H1 (cell line): ENCODE data around the gene DNAI2. TPM values are rescaled to one million over a fixed set of nuclear protein-coding genes. Genes with fewer than 3 reads are reported as not detected.
A peak's percentile ranks its signal among the peaks of the same experiment; 100 is the strongest.

Experiments used
- CTCF ChIA-PET: fragments of 300-600 bp; sonication (Branson Sonifier 250); formaldehyde crosslinking; loops from one replicate; lab custom pipeline; 2021; ENCODE audit not compliant: partially characterized antibody; lab: Charles Lee
- POLR2A ChIA-PET: fragments of 300-600 bp; sonication (Branson Sonifier 250); formaldehyde crosslinking; loops from one replicate; lab custom pipeline; 2021; ENCODE audit warnings: inconsistent platforms; ENCODE audit not compliant: partially characterized antibody; lab: Charles Lee
- DNase-seq, 2 experiments: peaks; one replicate each; pipeline versions ENCODE4 v3.0.0 to v3.0.0-alpha.2; 2010 to 2022; ENCODE audit warnings: low spot score in 2 of 2, low read depth in 1 of 2, mixed read lengths in 1 of 2
- FAIRE-seq: peaks from 2 replicates; lab custom pipeline; 2011; peaks lifted over from hg19 to GRCh38; lab: Jason Lieb, UNC
- H2AFZ ChIP-seq: 2 replicates; pipeline ENCODE4 v1.8.1; 2012; ENCODE audit warnings: low read length, inconsistent platforms
- H2AK5ac ChIP-seq: 2 replicates; pipeline ENCODE4 v1.6.1; 2013; ENCODE audit warnings: low read depth, low read length
- H2BK120ac ChIP-seq: replicated peaks from 2 replicates; pipeline ENCODE3; 2013; ENCODE audit warnings: low read depth, low read length, inconsistent platforms
- H2BK12ac ChIP-seq: 2 replicates; pipeline ENCODE4 v1.6.1; 2013; ENCODE audit warnings: low read depth, low read length
- H2BK15ac ChIP-seq: 2 replicates; pipeline ENCODE4 v1.6.1; 2013; ENCODE audit warnings: low read length
- H2BK20ac ChIP-seq: 2 replicates; pipeline ENCODE4 v1.6.1; 2013; ENCODE audit warnings: low read length
- H2BK5ac ChIP-seq: 2 replicates; pipeline ENCODE4 v1.6.1; 2013; ENCODE audit warnings: low read depth, low read length
- H3K14ac ChIP-seq: 2 replicates; pipeline ENCODE4 v1.6.1; 2013; ENCODE audit warnings: inconsistent platforms; ENCODE audit not compliant: insufficient read length
- H3K18ac ChIP-seq: 2 replicates; pipeline ENCODE4 v1.6.1; 2013; ENCODE audit warnings: low read length; ENCODE audit errors: extremely low read depth
- H3K23ac ChIP-seq: 2 replicates; pipeline ENCODE4 v1.6.1; 2013; ENCODE audit warnings: inconsistent platforms; ENCODE audit not compliant: insufficient read length
- H3K23me2 ChIP-seq: 2 replicates; pipeline ENCODE4 v1.6.1; 2013; ENCODE audit warnings: low read depth, low read length
- H3K27ac ChIP-seq: 2 replicates; pipeline ENCODE4 v1.6.1; 2011; ENCODE audit warnings: low read depth, low read length, inconsistent platforms
- H3K27me3 ChIP-seq, 4 experiments: replicated peaks in 1 of 4; 1 replicate in 1 of 4; 2 replicates in 3 of 4; pipeline versions ENCODE4 v1.6.1 to v1.8.1; 2011 to 2013; ENCODE audit warnings: low read length in 3 of 4, mild to moderate bottlenecking in 3 of 4, inconsistent platforms in 2 of 4, mixed read lengths in 2 of 4, moderate library complexity in 1 of 4; ENCODE audit not compliant: control insufficient read depth in 3 of 4, insufficient read depth in 3 of 4; ENCODE audit errors: extremely low read depth in 1 of 4
- H3K36me3 ChIP-seq, 4 experiments: 2 replicates each; pipeline versions ENCODE4 v1.6.1 to v1.8.1; 2011 to 2013; ENCODE audit warnings: mild to moderate bottlenecking in 4 of 4, low read length in 3 of 4, moderate library complexity in 2 of 4, control low read depth in 1 of 4, inconsistent platforms in 1 of 4; ENCODE audit not compliant: insufficient read depth in 4 of 4, control insufficient read depth in 2 of 4
- H3K4ac ChIP-seq: replicated peaks from 2 replicates; pipeline ENCODE3; 2013; ENCODE audit warnings: low read length, low read depth, mixed read lengths, inconsistent platforms; ENCODE audit not compliant: insufficient read length
- H3K4me1 ChIP-seq, 4 experiments: replicated peaks in 1 of 4; 1 replicate in 1 of 4; 2 replicates in 3 of 4; pipeline versions ENCODE4 v1.6.1 to v1.8.1; 2011 to 2013; ENCODE audit warnings: low read length in 3 of 4, inconsistent platforms in 2 of 4, mixed read lengths in 1 of 4; ENCODE audit not compliant: insufficient read depth in 4 of 4, control insufficient read depth in 3 of 4
- H3K4me2 ChIP-seq, 2 experiments: 2 replicates each; pipeline versions ENCODE4 v1.6.1 to v1.8.1; 2011 to 2013; ENCODE audit warnings: low read depth in 2 of 2, low read length in 2 of 2, control low read depth in 1 of 2, inconsistent platforms in 1 of 2, mild to moderate bottlenecking in 1 of 2; ENCODE audit not compliant: insufficient read depth in 1 of 2
- H3K4me3 ChIP-seq, 4 experiments: fragments of 200-600, 300-600 bp in 1 of 4; sonication (generic), shearing (Covaris generic), sonication (Bioruptor Twin) in 1 of 4; 2 replicates each; pipeline versions ENCODE4 v1.5.1 to v1.8.1; 2011 to 2016; ENCODE audit warnings: low read length in 4 of 4, low read depth in 3 of 4, control low read depth in 2 of 4, inconsistent platforms in 2 of 4, mild to moderate bottlenecking in 2 of 4, mixed read lengths in 1 of 4, moderate library complexity in 1 of 4; ENCODE audit not compliant: insufficient read depth in 2 of 4; ENCODE audit errors: extremely low read depth in 1 of 4
- H3K56ac ChIP-seq: replicated peaks from 2 replicates; pipeline ENCODE3; 2013; ENCODE audit warnings: low read depth, mild to moderate bottlenecking, mixed read lengths, low read length, inconsistent platforms; ENCODE audit not compliant: insufficient read length
- H3K79me1 ChIP-seq: 2 replicates; pipeline ENCODE4 v1.6.1; 2013; ENCODE audit warnings: low read depth, low read length, control low read depth
- H3K79me2 ChIP-seq, 2 experiments: 2 replicates each; pipeline versions ENCODE4 v1.6.1 to v1.8.1; 2012 to 2013; ENCODE audit warnings: low read length in 2 of 2, mild to moderate bottlenecking in 2 of 2, inconsistent platforms in 1 of 2; ENCODE audit not compliant: insufficient read depth in 2 of 2, control insufficient read depth in 1 of 2
- H3K9ac ChIP-seq, 4 experiments: replicated peaks in 1 of 4; 1 replicate in 1 of 4; 2 replicates in 3 of 4; pipeline versions ENCODE4 v1.6.1 to v1.8.1; 2011 to 2013; ENCODE audit warnings: low read depth in 3 of 4, low read length in 3 of 4, control low read depth in 2 of 4, mild to moderate bottlenecking in 2 of 4, moderate library complexity in 2 of 4, inconsistent platforms in 1 of 4; ENCODE audit errors: extremely low read depth in 1 of 4
- H3K9me3 ChIP-seq, 2 experiments: 2 replicates each; pipeline versions ENCODE4 v1.6.1 to v1.8.1; 2012 to 2013; ENCODE audit warnings: mild to moderate bottlenecking in 2 of 2, moderate library complexity in 2 of 2, control low read depth in 1 of 2, inconsistent platforms in 1 of 2, low read depth in 1 of 2, low read length in 1 of 2, mixed read lengths in 1 of 2; ENCODE audit not compliant: insufficient read depth in 2 of 2
- H4K20me1 ChIP-seq, 2 experiments: replicated peaks in 1 of 2; 2 replicates each; pipeline versions ENCODE3 to v1.8.1; 2011 to 2013; ENCODE audit warnings: inconsistent platforms in 2 of 2, low read length in 2 of 2, mild to moderate bottlenecking in 1 of 2; ENCODE audit not compliant: insufficient read depth in 2 of 2, control insufficient read depth in 1 of 2
- H4K5ac ChIP-seq: 2 replicates; pipeline ENCODE4 v1.6.1; 2013; ENCODE audit warnings: low read length, low read depth, mixed read lengths, inconsistent platforms; ENCODE audit not compliant: insufficient read length
- H4K8ac ChIP-seq: 2 replicates; pipeline ENCODE4 v1.8.0; 2013; ENCODE audit warnings: mild to moderate bottlenecking, moderate library complexity, low read length, inconsistent platforms; ENCODE audit not compliant: insufficient read depth; ENCODE audit errors: extremely low read depth
- H4K91ac ChIP-seq: replicated peaks from 2 replicates; pipeline ENCODE3; 2013; ENCODE audit warnings: low read length, mixed read lengths, inconsistent platforms; ENCODE audit not compliant: insufficient read length
- ASH2L ChIP-seq: fragments of 200-600, 300-600 bp; sonication (generic); IDR thresholded peaks from one replicate; pipeline ENCODE4 v1.7.1; 2017; ENCODE audit warnings: low read length
- CBX8 ChIP-seq: fragments of 300-800, 300-1000 bp; sonication (generic); IDR thresholded peaks from 2 replicates; pipeline ENCODE4 v1.7.1; 2016; ENCODE audit warnings: low read depth, low read length, borderline replicate concordance
- CREB1 ChIP-seq: IDR thresholded peaks from 2 replicates; pipeline ENCODE4 v1.6.1; 2012; ENCODE audit warnings: inconsistent platforms
- EGR1 ChIP-seq: IDR thresholded peaks from 2 replicates; pipeline ENCODE4 v1.6.1; 2011; ENCODE audit warnings: low read depth, low read length, borderline replicate concordance
- HDAC2 ChIP-seq, 2 experiments: fragments of 300-600 bp in 1 of 2; sonication (generic) in 1 of 2; IDR thresholded peaks; 2 replicates each; pipeline ENCODE4 v1.6.1; 2011 to 2012; ENCODE audit warnings: low read depth in 2 of 2, low read length in 2 of 2, mild to moderate bottlenecking in 2 of 2, moderate library complexity in 2 of 2, borderline replicate concordance in 1 of 2, inconsistent platforms in 1 of 2
- MAFK ChIP-seq: IDR thresholded peaks from 2 replicates; pipeline ENCODE4 v1.6.1; 2012; ENCODE audit warnings: low read depth, mild to moderate bottlenecking, improper control_type of control experiment, low read length
- PHF8 ChIP-seq: fragments of 200-600 bp; sonication (generic); conservative IDR thresholded peaks from 2 replicates; pipeline ENCODE4 v1.7.1; 2012; ENCODE audit warnings: low read depth, mild to moderate bottlenecking, inconsistent platforms, low read length, moderate library complexity
- POU5F1 ChIP-seq: IDR thresholded peaks from 2 replicates; pipeline ENCODE4 v1.6.1; 2011; ENCODE audit warnings: low read depth, mild to moderate bottlenecking, low read length, moderate library complexity
- RNF2 ChIP-seq: fragments of 200-900, 300-1000 bp; sonication (generic); IDR thresholded peaks from 2 replicates; pipeline ENCODE4 v1.7.1; 2016; ENCODE audit warnings: borderline replicate concordance, low read depth, mild to moderate bottlenecking, antibody characterized with exemption, low read length; ENCODE audit not compliant: poor library complexity, severe bottlenecking; ENCODE audit errors: missing control alignments
- RXRA ChIP-seq: IDR thresholded peaks from 2 replicates; pipeline ENCODE4 v1.6.1; 2011; ENCODE audit warnings: low read depth, mild to moderate bottlenecking, low read length, moderate library complexity; ENCODE audit not compliant: insufficient read depth
- SIN3A ChIP-seq, 2 experiments: IDR thresholded peaks in 1 of 2; conservative IDR thresholded peaks in 1 of 2; 2 replicates each; pipeline ENCODE4 v1.6.1; 2011 to 2012; ENCODE audit warnings: low read length in 2 of 2, improper control_type of control experiment in 1 of 2, low read depth in 1 of 2, mild to moderate bottlenecking in 1 of 2
- SP4 ChIP-seq: IDR thresholded peaks from 2 replicates; pipeline ENCODE4 v1.6.1; 2012; ENCODE audit warnings: low read length, inconsistent platforms
- ZNF274 ChIP-seq: IDR thresholded peaks from 2 replicates; pipeline ENCODE4 v1.7.0; 2012; ENCODE audit warnings: low read length, borderline replicate concordance; ENCODE audit errors: extremely low read depth
- WGBS, 2 experiments: shearing (Covaris generic) in 1 of 2; methylation state at CpG; one replicate each; pipeline versions ENCODE4 v1.1.6 to v1.1.7; 2013 to 2015; ENCODE audit warnings: low lambda C conversion rate in 2 of 2, mixed read lengths in 2 of 2, inconsistent platforms in 1 of 2, low coverage in 1 of 2, missing lambda C conversion rate in 1 of 2; ENCODE audit not compliant: insufficient replicate concordance in 2 of 2, insufficient coverage in 1 of 2, insufficient read length in 1 of 2; ENCODE audit errors: extremely low coverage in 1 of 2, missing lambda C conversion rate in 1 of 2; 5-methylcytosine and 5-hydroxymethylcytosine counted together
- polyA plus RNA-seq, 7 experiments: library from polyadenylated mRNA; depleted of rRNA in 3 of 7; stranded (reverse) in 5 of 7; unstranded in 2 of 7; fragments of >200 nt in 5 of 7; fragments of 200-250 nt in 2 of 7; gene quantifications; 1 replicate in 5 of 7; 2 replicates in 1 of 7; 4 replicates in 1 of 7; pipeline versions ENCODE4 v1.2.1 to v1.2.3, GENCODE V29; 2011 to 2013; ENCODE audit warnings: missing spikeins in 2 of 7, mixed read lengths in 2 of 7
- total RNA-seq: library from RNA; stranded (reverse); fragmentation: NEBNext Ultra II Directional; extraction: Animal tissue kit (Norgen Biotek cat#: 25700); gene quantifications from 2 replicates; pipeline ENCODE4 v1.2.1, GENCODE V29; 2021

Gene DNAI2
- total and polyA plus RNA-seq, 2 of the 8 experiments (the other 6 are each of a cell fraction or from before 2014, with no cell fraction given) = 0.08 to 0.15 TPM

GRCh38 chr17:74267987-74268499 lies 6.0 kb upstream of the DNAI2 start:
- H3K4me1 ChIP-seq = peaks cover 0 to 2% (median 0%) of the 10 kb centered on the region in 4 experiments; a peak in 2 of 7 replicates
- H2BK20ac ChIP-seq = no peak overlapping the region
- no peaks in the 10 kb centered on the region for H3K79me2 ChIP-seq
- no peak overlapping the region for H3K14ac ChIP-seq
- no peak overlapping the region for H2AK5ac ChIP-seq
- no peak overlapping the region for H4K91ac ChIP-seq
- H2BK5ac ChIP-seq = no peak overlapping the region
- no peaks in the 10 kb centered on the region for H3K79me1 ChIP-seq
- no peak overlapping the region for H3K4me2 ChIP-seq
- no peak overlapping the region for H3K56ac ChIP-seq
- 80% methylated on average over 13 of the region's 17 CpGs; no CpG with 5 or more reads in 1 of the 2 experiments for WGBS, 2 experiments
- no peak overlapping the region for H3K27ac ChIP-seq
- no peaks in the 10 kb centered on the region for H3K36me3 ChIP-seq
- H3K4me3 ChIP-seq = no peak overlapping the region
- no peaks in the 10 kb centered on the region for H3K9me3 ChIP-seq
- ChIA-PET CTCF (interaction anchor here (0.6 to 1.8 kb wide), 6 partner anchors 13 to 1286 kb away, joined by 3 to 4 read pairs (median 3); no protein-coding TSS in a partner anchor), POLR2A (interaction anchor here (1.0 to 1.4 kb wide), 2 partner anchors 59 to 62 kb away, joined by 3 to 5 read pairs; no protein-coding TSS in a partner anchor)
- DNase-seq = no peak
- FAIRE-seq = no peak
- H2BK12ac ChIP-seq = no peak overlapping the region
- no peak overlapping the region for H3K18ac ChIP-seq
- peak overlapping the region; percentile 12; the same call in 1 of the 2 replicates for H2BK15ac ChIP-seq
- no peaks in the 10 kb centered on the region for H3K23me2 ChIP-seq
- H4K8ac ChIP-seq = no peak overlapping the region
- no peak overlapping the region for H3K9ac ChIP-seq
- no peak overlapping the region for H2BK120ac ChIP-seq
- no peak overlapping the region for H2AFZ ChIP-seq
- no peak overlapping the region for H4K5ac ChIP-seq
- no peaks in the 10 kb centered on the region for H4K20me1 ChIP-seq
- H3K23ac ChIP-seq = no peak overlapping the region
- H3K27me3 ChIP-seq = no peaks in the 10 kb centered on the region; a peak in 1 of 7 replicates
- H3K4ac ChIP-seq = no peak overlapping the region
- TF ChIP-seq CREB1 = no peak
- no peak for TF ChIP-seq EGR1
- TF ChIP-seq MAFK = no peak
- TF ChIP-seq ASH2L = no peak
- TF ChIP-seq CBX8 = no peak
- TF ChIP-seq RNF2 = no peak
- TF ChIP-seq RXRA = no peak
- TF ChIP-seq SIN3A (conservative IDR thresholded peaks at IDR 0.05 in 1 of 2, IDR thresholded peaks at IDR 0.05 in 1 of 2; ENCODE audit: low read depth in 1 of 2, low read length in 2 of 2) = no peak
- no peak for TF ChIP-seq SP4
- TF ChIP-seq ZNF274 = no peak
- no peak for TF ChIP-seq PHF8
- no peak for TF ChIP-seq HDAC2 (IDR thresholded peaks at IDR 0.05; ENCODE audit: borderline replicate concordance in 1 of 2, low read depth in 2 of 2, low read length in 2 of 2)
- TF ChIP-seq POU5F1 = no peak
